GM18505 (cell line): Measurements from ENCODE around the gene ASF1B.
"Not testable (repeated sequence)": the region's sequence is repeated elsewhere in the genome, so short reads cannot be mapped to it uniquely, and the experiment has no call there.

ENCODE experiments used
- ATAC-seq: cut with Tn5 transposase; IDR thresholded peaks from one replicate; pipeline ENCODE4 v1.9.1; 2021; ENCODE audit not compliant: unreplicated experiment
- POLR2A ChIP-seq: IDR thresholded peaks from 4 replicates; pipeline ENCODE4 v1.6.1; 2011; ENCODE audit warnings: borderline replicate concordance; ENCODE audit not compliant: insufficient read depth, insufficient read length; ENCODE audit errors: extremely low read depth

ASF1B gene

GRCh38 chr19:14150770-14151661 is 14.6 kb upstream of the ASF1B start:
- no peak for ATAC-seq
- TF ChIP-seq POLR2A = no peak

DNA sequence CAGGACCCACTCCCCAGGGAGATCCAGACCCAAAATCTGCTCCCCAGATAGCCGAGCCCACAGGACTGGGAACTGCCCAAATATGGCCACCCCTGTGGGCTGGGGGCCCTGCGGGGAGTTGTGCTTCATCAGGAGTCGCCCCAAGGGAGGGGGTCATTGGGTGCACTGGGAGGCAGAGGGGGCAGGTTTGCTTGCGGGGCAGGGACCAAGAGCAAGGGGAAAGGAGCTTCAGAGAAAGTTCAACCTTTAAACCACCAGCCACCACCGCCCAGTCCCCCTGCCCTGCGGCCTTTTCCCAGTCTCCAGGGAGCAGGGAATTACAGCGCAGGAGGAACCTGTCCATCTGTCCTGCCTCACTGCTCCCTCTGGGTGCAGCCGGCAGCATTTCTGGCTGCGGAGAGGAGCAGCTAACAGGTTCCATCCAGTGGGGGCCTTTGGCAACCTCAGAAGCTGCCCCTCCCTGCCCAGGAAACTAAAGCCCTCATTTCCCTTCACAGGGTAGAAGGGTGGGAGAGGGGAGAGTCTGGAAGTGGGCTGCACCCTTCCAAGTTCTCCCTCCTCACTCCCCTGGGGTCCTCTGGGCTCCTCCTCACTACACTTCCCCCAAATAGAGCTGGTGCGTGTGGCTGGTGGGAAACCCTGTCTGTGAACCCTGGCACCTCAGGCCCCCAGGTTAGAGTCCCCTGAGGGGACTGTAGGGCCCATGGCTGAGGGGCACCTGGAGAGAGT is 13.8 kb upstream of the ASF1B start:
- no peak for ATAC-seq
- no peak for TF ChIP-seq POLR2A

DNA sequence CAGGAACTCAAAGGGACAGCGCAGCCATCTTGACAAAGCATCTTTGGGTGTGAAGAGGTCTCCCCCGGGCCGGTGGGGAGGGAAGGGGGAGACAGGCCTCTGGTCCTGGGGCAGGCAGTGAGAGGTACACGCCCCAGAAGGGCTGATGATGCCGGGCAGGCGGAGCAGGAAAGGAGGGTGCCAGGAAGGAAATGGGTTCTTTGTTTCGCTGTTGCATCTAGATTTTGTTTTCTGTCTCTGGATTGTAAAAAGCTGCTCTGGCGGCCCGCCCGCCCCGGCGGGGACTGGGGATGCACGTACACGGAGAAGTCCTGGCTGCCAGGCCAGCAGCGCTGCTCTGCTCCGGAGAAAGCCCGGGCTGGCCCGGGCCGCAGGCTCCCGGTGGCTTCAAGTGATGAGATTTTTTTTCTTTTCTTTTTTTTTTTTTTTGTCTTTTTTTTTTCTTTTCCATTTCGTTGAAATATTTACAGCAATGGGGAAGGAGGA is 13.2 kb upstream of the ASF1B start:
- TF ChIP-seq POLR2A = no peak
- no peak for ATAC-seq

- ATAC-seq = no peak
Measured at GRCh38 chr19:14148751-14149410, 12.5 kb upstream of the ASF1B start.

DNA sequence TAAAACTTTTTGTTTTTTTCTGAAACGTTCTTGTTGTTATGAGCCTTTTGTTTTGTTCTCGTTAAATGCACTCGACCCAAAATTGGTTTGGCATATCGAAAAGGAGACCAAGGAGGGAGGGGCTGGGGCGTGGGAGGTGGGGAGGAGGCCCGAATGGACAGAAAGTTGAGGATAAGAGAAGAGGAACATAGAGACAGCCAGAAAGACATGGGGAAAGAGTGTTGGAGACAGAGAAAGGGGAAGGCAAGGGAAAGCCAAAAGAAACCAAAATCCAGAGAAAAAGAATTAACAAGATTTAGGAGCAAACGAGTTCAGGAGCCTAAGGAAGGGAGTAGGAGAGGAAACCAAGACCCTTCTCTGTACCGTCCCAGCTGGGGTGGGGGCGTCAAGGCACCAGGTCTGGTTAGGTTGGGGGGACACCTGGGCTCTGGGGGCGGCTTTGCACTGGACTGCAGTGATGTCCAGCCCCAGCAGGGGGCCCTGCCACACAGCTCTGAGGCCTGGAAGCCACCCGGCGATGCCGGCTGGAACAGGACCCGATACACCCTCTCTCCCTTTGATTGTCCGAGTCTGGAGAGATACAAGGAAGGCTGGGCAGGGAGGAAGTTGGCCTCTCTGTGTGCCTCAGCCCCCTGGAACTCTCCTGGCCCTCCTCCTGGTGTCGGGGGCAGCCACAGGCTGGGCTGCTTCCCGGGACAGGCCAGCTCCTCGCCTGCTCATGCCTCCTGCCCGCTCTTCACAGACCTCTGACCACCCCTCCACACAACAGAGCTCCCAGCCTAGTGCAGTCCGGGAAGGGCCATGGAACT is 11.6 kb upstream of the ASF1B start:
- TF ChIP-seq POLR2A = no peak
- no peak for ATAC-seq

More at GRCh38 chr19:14148751-14149410, 12.5 kb upstream of the ASF1B start:
- TF ChIP-seq POLR2A = no peak

GRCh38 chr19:14146789-14147216 is 10.4 kb upstream of the ASF1B start:
- no peak for TF ChIP-seq POLR2A
- ATAC-seq = no peak

- ATAC-seq = not testable (repeated sequence)
Measured at GRCh38 chr19:14146169-14146568, 9.8 kb upstream of the ASF1B start.

GRCh38 chr19:14145381-14145780 is 9.0 kb upstream of the ASF1B start:
- no peak for TF ChIP-seq POLR2A
- ATAC-seq = no peak

DNA sequence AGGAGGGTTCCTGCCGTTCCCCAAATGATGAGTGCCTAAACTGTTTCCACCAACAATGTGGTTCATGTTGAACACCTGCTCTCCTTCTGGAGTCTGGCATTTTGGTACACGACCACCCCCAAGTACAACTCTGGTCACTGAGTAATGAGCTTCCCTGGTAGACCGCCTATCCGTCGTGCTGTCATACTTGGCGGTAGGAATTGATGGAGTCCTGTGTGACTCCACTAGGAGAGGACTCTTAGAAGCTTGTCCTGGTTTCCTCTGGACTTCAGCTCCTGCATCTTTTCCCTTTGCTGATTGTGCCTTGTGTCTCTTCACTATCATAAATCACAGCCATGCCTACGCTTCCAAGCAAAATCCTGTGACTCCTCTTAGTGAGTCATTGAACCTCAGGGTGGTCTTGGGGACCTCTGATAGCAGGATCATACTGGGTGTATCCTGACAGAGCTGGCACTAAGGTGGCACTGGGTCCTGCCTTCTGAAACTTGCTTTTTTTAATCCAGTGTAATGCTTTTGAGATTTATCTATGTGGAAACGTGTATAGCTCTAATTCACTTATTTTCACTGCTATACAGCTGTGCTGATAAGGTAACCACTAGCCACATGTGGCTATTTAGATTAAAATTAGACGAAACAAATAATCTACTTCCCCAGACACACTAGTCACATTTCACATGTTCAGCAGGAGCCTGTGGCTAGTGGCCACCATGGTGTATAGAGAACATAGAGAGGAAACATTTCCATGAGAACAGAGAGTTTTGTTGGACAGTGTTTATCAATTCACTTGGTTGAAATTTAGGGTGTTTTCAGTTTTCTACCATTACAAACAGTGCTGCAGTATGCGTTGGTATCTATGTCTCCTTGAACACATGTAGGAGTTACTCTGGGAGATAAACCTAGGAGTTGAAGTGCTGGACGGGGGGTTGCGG is 6.1 kb upstream of the ASF1B start:
- TF ChIP-seq POLR2A = no peak
- ATAC-seq = no peak

GRCh38 chr19:14141041-14141440 is 4.7 kb upstream of the ASF1B start:
- TF ChIP-seq POLR2A = no peak
- no peak for ATAC-seq

DNA sequence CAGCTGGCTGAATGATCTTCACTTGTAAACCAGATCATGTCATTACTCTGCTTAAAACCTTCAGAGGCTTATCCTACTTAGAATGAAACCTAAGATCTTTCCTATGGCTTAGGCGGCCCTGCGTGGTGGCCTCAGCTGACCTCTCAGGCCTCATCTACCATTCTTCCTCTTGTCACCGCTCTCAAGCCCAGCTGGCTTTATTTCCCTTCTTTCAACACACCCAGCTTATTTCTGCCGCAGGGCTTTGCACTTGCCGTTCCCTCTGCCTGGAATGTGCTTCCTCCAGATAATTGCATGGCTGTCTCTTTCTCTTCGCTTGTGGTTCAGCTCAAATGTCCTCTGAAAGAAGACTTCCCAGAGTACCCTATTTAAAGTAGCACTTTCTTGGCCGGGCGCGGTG is 3.6 kb upstream of the ASF1B start:
- no peak for TF ChIP-seq POLR2A
- ATAC-seq = no peak
